Skeletal muscle tissue (tissue), 4 donors: ENCODE measurements around the gene COL5A2. TPM values are rescaled to one million over a fixed set of nuclear protein-coding genes. Genes with fewer than 3 reads are reported as not detected.
A peak's percentile ranks its signal among the peaks of the same experiment; 100 is the strongest.

Experiments used
- H3K27ac ChIP-seq: one replicate; pipeline ENCODE4 v1.7.0; 2013; ENCODE audit warnings: mild to moderate bottlenecking, low read depth, low read length, inconsistent platforms
- H3K27me3 ChIP-seq, 3 donors: one replicate each; pipeline ENCODE4 v1.7.0; 2013; ENCODE audit warnings: low read length in 3 of 3; ENCODE audit not compliant: control insufficient read depth in 3 of 3, insufficient read depth in 3 of 3
- H3K36me3 ChIP-seq, 3 donors: one replicate each; pipeline ENCODE4 v1.7.0; 2013; ENCODE audit warnings: low read length in 3 of 3; ENCODE audit not compliant: control insufficient read depth in 3 of 3, insufficient read depth in 3 of 3
- H3K4me1 ChIP-seq, 3 donors: one replicate each; pipeline ENCODE4 v1.7.0; 2013; ENCODE audit warnings: low read length in 3 of 3, mild to moderate bottlenecking in 3 of 3; ENCODE audit not compliant: control insufficient read depth in 3 of 3, insufficient read depth in 3 of 3
- H3K4me3 ChIP-seq, 3 donors: one replicate each; pipeline ENCODE4 v1.7.0; 2013; ENCODE audit warnings: low read length in 3 of 3
- H3K9ac ChIP-seq, 3 donors: one replicate each; pipeline ENCODE4 v1.7.0; 2013; ENCODE audit warnings: low read length in 3 of 3, mild to moderate bottlenecking in 3 of 3, moderate library complexity in 2 of 3, low read depth in 1 of 3
- H3K9me3 ChIP-seq, 3 donors: one replicate each; pipeline ENCODE4 v1.7.0; 2013; ENCODE audit warnings: low read length in 3 of 3; ENCODE audit not compliant: control insufficient read depth in 3 of 3
- total RNA-seq: library from RNA; depleted of rRNA; stranded (reverse); fragments of >200 nt; gene quantifications from one replicate; pipeline ENCODE4 v1.2.3, GENCODE V29; 2014
- donor health status: Osteomylitis.

COL5A2 gene
- total RNA-seq, 1 donor from 2014 or later, result 404 TPM

DNA sequence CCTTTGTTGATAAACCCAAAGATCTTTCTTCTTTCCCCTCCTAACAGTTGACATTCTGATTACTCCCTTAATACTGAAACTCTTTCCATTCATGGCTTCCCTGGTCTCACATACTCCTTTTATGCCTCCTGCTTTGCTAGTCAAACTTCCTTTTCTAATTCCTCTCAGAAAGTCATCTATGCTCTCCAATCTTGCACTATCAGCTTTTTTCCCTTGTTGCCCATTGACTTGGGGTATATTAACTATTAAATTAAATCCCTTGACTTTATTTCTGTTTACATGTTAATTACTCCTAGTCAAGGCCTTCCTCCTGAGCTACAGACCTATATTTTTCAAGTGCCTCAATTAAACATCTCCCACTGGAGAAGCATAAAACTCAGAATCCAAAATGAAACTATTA lies 3.6 kb upstream of the COL5A2 start:
- Histone ChIP-seq H3K27me3 (no peaks in the 10 kb centered on the region), H3K9me3 (no peaks in the 10 kb centered on the region), H3K4me1 (peaks cover 0 to 7% (median 0%) of the 10 kb centered on the region in 3 donors), H3K4me3 (no peak overlapping the region), H3K27ac (no peak overlapping the region), H3K36me3 (no peaks in the 10 kb centered on the region), H3K9ac (no peak overlapping the region)

DNA sequence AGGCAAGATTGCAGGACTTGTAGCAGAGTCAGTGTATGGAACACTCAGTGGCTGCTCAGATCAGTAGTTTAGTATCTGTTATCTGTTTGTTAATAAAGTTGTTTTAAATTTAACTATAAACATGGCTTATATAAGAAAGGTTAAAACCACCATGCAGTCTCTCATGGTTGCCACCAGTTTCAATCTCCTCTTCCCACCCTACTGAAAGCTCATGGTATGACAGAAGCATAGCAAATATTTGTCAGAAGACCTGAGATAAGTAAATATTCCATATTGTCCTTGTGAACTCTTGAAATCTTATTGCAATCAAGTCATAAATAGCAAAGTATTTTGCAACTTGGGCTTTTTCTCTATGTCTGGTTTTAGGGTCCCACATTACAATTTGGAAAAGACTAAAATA lies 2.1 kb upstream of the COL5A2 start:
- Histone ChIP-seq H3K4me3 (no peak overlapping the region), H3K4me1 (peaks cover 0 to 7% (median 0%) of the 10 kb centered on the region in 3 donors), H3K27me3 (no peaks in the 10 kb centered on the region), H3K36me3 (no peaks in the 10 kb centered on the region), H3K9me3 (no peaks in the 10 kb centered on the region), H3K27ac (no peak overlapping the region), H3K9ac (no peak overlapping the region)

DNA sequence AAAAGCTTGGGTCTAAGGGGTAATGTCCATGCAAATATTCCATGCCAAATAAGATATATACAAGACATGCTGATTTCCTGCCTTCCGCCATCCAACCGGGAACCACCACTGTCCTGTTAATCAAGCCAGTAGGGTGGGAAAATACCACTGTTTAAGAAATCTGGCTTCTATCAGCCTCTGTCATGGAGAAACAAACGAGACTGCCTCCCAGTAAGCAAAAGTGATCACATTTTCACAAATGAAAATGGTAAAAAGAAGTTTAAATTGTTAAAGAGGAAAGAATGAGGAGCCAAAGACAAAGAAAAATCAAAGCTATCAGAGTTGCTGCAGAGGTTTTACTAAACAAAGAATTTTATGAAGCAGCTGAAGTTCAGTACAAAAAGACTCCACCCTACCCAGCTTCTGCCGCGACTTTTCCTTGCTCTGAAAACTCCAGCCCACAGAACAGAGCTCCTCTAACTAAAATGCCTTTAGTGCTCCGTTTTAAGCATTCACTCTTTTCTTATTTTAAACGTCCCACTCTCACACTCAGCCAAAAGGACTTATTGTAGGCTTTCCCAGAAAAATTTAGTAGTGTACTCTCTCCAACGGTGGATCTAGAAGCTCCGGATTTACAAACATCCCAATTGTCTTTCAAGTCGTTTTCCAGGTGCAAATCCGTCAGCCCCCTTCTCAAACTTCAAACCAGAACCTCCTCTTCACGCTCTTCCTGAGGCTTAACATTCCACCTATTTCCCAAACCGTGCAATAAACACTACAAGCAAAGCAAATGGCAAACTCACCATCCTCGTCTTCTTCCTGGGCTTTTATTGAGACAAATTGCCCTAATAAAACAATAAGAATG lies 613 bp downstream of the COL5A2 start:
- H3K27me3 ChIP-seq, result no peaks in the 10 kb centered on the region
- H3K9ac ChIP-seq, result peak overlapping the region; percentile 2 to 80 (median 65)
- peak overlapping the region; percentile 41 to 73 (median 70) for H3K4me3 ChIP-seq
- peaks cover 0 to 7% (median 0%) of the 10 kb centered on the region in 3 donors for H3K4me1 ChIP-seq
- no peaks in the 10 kb centered on the region for H3K9me3 ChIP-seq
- no peaks in the 10 kb centered on the region for H3K36me3 ChIP-seq
- peak overlapping the region; percentile 46 for H3K27ac ChIP-seq

DNA sequence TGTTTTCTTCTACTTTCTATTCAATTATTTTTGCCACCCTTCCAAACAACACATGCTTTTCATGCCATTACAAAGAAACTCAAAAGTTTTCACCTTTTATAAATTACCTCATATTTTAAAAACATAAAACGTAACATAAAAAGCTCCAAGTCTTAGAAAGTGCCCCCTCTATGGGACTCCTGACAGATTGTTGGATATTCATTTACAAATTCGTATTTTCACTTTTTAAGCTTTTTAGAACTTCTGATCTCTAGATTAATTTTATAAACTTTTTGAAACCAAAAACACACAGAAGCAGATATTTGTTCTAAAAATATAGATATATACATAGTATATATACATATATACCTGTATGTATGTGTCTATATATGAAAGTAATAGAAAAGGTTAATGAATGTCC lies 1.5 kb downstream of the COL5A2 start:
- H3K36me3 ChIP-seq, result no peaks in the 10 kb centered on the region
- peaks cover 0 to 7% (median 0%) of the 10 kb centered on the region in 3 donors for H3K4me1 ChIP-seq
- no peaks in the 10 kb centered on the region for H3K27me3 ChIP-seq
- peak overlapping the region in 1 of 3 donors; percentile 73 for H3K4me3 ChIP-seq
- no peaks in the 10 kb centered on the region for H3K9me3 ChIP-seq
- peak overlapping the region in 1 of 3 donors; percentile 80 for H3K9ac ChIP-seq
- no peak overlapping the region for H3K27ac ChIP-seq

DNA sequence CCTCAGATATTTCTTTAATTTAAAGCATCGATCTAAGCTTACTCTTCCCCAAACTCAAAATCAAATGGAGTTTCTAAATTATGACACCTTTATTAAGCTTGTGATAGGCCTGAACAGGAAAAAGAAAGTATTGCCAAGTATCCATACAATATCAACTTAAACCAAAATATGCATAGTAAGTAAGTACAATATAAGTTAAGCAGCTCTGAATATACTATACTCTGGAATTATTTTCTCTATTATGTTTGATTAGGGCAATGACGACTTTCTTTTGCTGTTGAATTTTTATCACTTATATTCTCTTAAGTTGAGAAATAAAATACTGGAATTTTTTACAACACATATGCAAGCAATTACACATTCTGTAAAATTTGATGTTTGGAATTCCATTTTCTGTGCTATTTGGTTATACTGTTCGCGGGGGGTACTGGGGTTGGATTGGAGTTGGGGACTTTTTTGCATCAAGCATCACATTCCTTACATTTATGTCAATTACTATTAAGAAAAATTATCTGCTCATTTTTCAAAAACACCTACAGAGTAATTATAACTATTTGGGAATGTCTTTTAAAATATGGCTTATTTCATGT lies 2.2 kb downstream of the COL5A2 start:
- Histone ChIP-seq H3K4me1 (peaks cover 0 to 7% (median 0%) of the 10 kb centered on the region in 3 donors), H3K4me3 (peak overlapping the region in 1 of 3 donors; percentile 73), H3K27ac (peak overlapping the region; percentile 8), H3K9me3 (no peaks in the 10 kb centered on the region), H3K9ac (peak overlapping the region in 1 of 3 donors; percentile 5), H3K27me3 (no peaks in the 10 kb centered on the region), H3K36me3 (no peaks in the 10 kb centered on the region)

DNA sequence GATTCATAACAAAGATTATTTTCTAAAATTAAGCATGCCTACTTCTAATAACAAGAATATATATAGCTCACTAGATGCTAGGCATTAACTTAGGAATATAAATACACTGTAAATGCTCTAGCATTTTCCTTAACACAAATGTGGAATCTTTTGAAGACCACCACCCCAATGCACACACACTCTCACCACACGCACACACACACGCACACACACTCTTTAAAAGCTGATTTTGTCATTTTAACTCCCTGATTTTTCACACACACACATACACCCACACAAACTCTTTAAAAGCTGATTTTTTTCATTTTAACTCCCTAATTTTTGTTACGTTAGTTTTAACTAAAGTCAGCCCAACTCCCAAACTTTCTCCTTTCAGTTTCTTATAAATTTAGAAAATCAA lies 3.0 kb downstream of the COL5A2 start:
- H3K27ac ChIP-seq, result no peak overlapping the region
- peak overlapping the region in 1 of 3 donors; percentile 54 for H3K4me3 ChIP-seq
- H3K4me1 ChIP-seq, result peaks cover 0 to 12% (median 0%) of the 10 kb centered on the region in 3 donors
- no peaks in the 10 kb centered on the region for H3K9me3 ChIP-seq
- H3K9ac ChIP-seq, result peak overlapping the region in 1 of 3 donors; percentile 5
- no peaks in the 10 kb centered on the region for H3K27me3 ChIP-seq
- no peaks in the 10 kb centered on the region for H3K36me3 ChIP-seq

DNA sequence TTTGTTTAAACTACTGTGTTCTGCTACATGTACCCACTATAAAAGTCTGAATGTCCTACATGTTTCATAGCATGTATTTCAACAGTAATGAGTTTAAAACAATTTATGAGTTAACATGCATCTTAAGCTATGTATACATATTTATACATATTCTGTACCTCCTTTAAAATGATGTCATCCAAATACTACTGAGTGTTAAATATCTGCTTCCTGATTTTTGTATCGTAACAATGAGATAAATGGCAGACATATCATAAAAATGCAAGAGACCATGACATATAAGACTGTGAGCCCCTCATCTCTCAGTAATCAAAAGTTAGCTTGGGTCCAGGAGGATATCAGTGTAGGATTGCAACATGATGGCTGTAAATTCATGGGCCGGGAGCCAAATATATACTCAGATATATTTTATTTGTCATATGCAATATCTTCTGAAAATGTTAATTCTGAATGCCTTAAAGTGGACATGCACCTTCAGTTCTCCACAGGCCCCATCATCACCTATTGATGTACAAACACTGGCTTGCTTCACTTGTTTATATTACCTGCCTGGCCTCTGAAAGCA lies 3.6 kb downstream of the COL5A2 start:
- peak overlapping the region in 1 of 3 donors; percentile 54 for H3K4me3 ChIP-seq

DNA sequence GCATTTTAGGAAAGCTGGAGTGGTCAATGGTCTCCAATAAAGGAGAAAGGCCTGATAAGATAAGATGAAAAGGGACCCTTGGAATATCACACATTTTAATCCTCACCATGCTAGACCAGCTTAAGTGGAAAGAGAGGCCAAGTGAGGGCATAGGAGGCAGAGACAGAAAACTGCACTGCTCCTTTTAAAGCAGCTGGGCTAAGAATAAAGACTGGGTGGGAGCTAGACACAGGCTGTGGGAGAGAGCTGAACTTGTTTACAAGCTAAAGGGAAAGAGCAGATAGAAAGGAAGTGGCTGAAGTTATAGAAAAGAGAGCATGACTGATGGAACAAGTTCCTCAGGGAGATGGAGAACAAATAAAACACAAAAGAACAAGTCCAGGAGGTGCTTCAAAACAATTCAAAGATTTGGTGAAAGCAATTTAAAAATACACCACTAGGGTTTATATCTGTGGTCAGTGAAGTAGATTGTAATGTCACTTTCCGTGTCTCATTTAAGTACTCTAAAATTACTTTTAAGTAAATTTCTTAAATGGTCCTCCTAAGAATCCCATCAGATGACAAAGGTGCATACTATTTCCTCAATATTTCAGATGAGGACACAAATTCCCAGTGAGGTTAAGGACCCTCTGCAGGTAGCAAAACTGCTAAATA lies 7.5 kb downstream of the COL5A2 start:
- no peak overlapping the region for H3K9ac ChIP-seq
- H3K4me1 ChIP-seq, result peaks cover 0 to 5% (median 0%) of the 10 kb centered on the region in 3 donors

More for the DNA sequence above, 3.6 kb downstream of the COL5A2 start:
- no peaks in the 10 kb centered on the region for H3K9me3 ChIP-seq
- H3K27me3 ChIP-seq, result no peaks in the 10 kb centered on the region
- no peak overlapping the region for H3K9ac ChIP-seq
- no peak overlapping the region for H3K27ac ChIP-seq
- H3K4me1 ChIP-seq, result peaks cover 0 to 12% (median 0%) of the 10 kb centered on the region in 3 donors
- no peaks in the 10 kb centered on the region for H3K36me3 ChIP-seq

DNA sequence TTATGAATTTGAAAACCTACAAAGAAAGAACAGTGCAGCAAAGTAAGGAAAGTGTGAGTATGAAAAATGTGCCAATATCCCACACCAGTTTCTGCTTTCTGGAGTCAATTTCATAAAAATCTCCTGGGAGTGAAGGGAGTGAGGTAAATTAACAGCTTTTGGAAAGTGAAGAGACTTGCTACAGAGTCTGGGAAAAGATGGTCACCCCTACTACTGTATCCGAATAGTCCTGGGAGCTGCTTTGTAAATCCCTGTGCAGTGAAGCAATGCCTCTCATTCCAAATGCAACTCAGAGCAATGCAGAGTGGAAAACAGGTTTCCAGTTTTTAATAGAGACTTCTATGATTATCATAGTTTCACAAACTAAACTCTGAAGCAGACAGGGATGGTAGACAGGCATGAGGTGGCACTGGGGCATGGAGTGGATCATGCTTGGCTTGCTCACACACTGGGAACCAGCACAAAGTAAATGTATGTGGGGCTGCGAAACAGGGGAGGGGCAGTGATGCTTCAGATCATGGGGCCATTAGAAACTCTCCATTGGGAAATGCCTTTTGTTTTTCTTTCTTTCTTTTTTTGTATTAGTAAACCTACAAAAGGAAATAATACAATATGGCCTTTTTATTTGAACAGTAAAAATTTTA lies 10.6 kb downstream of the COL5A2 start:
- no peaks in the 10 kb centered on the region for H3K9me3 ChIP-seq
- no peaks in the 10 kb centered on the region for H3K27me3 ChIP-seq
- H3K27ac ChIP-seq, result no peak overlapping the region
- peaks cover 0 to 10% (median 5%) of the 10 kb centered on the region in 3 donors for H3K4me1 ChIP-seq
- H3K9ac ChIP-seq, result no peak overlapping the region
- no peaks in the 10 kb centered on the region for H3K36me3 ChIP-seq
- H3K4me3 ChIP-seq, result no peak overlapping the region

More for the DNA sequence above, 7.5 kb downstream of the COL5A2 start:
- Histone ChIP-seq H3K9me3 (no peaks in the 10 kb centered on the region), H3K36me3 (no peaks in the 10 kb centered on the region), H3K27me3 (no peaks in the 10 kb centered on the region), H3K4me3 (no peak overlapping the region), H3K27ac (no peak overlapping the region)
